Dedifferentiated amniotic fluid mesenchymal stem cell (primary cell): ENCODE data around the gene MDH1B.
"Not testable (repeated sequence)": the region's sequence is repeated elsewhere in the genome, so short reads cannot be mapped to it uniquely, and the experiment has no call there.

Source experiments
- DNase-seq: peaks from one replicate; pipeline ENCODE4 v3.0.0-alpha.2; 2016; ENCODE audit errors: extremely low spot score

The MDH1B gene

DNA sequence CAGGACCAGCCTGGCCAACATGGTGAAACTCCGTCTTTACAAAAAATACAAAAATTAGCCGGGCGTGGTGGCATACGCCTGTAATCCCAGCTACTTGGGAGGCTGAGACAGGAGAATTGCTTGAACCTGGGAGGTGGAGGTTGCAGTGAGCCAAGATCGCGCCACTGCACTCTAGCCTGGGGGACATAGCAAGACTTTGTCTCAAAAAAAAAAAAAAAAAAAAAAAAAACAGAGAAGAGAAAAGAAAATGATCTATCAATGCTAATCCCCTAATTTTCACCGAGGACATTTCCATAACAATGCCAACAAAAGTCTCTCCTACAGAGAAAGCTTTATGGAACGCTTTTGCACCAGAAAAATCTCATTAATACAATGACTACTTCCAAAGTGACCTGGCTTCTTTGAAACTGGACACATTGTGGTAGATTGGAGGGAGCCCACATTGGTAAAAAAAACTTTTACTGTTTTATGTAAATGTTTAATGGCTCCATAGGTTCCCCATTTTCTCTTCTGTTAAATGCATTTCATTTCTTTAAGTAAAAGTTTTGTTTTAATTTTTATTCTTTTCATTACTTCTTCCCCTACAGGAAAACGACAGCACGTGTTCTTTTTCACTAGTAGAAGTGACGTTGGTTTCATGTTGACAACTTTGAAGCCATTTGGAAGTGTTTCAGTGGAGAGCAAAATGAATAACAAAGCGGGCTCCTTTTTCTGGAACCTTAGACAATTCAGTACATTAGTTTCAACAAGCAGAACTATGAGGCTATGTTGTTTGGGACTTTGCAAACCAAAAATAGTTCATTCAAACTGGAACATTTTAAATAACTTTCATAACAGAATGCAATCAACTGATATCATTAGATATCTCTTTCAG lies 1.2 kb upstream of the MDH1B start:
- DNase-seq = no peak

DNA sequence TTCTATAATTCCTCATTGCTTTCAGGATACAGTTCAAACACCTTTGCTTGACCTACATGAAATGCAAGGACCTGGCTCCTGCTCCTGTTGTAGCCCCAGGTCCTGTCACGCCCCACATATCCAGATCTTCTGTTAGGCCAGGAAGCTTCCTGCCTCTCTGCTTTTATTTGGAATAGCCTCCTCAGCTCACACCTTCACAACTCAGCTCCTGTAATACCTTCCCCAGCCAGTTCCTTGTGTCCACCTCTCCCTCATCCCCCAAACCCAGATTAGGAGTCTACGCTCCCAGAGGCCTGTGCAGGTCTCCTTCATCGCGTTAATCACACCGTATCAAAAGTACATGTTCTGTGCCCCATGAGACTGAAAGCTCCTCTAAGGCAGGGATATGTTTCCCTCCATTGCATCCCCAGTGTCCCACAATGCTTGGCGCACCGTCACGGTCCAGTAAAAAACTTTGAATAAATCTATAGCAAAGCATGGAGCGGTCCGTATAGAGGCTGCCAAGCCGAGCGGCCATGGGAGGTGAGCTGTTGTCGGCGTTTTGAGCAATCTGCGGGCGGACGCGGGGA lies 371 bp downstream of the MDH1B start:
- DNase-seq = no peak

DNA sequence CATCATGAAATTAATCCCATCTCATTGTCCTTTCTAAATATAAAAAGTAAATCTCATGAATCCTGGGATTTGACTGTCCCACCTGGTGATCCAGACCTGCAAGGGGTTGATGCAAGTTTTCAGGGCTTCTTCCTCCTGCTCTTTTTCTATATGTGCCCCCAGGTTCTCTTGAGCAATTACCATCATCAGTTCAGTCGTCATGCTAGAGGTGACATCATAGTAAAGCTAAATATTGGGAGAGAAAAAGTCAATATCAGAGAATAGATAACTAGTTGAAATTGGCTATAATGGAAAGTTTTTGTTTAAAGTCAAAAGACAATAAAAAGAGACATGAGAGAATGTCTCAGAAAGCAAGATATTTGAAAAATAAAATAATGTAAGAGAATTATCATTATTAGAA lies 8.3 kb downstream of the MDH1B start:
- no peak for DNase-seq

DNA sequence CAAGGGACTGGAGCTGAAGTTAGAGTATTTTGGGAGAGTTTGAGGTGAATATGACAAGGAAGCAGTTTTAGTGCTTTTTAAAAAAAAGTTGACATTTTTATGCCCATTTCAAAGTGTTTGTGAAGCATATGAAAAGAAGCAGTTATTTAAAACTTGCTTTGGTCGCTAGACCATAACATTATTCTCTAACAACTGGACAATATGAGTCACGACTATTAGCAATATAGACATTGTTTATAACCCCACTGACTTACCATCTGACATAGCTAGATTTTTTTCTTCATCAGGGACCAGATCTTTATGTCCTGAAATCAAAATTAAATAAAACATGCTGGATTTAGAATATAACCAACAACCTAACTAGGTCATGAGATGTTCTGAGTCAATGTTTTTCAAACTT lies 24.3 kb downstream of the MDH1B start:
- DNase-seq = no peak

DNA sequence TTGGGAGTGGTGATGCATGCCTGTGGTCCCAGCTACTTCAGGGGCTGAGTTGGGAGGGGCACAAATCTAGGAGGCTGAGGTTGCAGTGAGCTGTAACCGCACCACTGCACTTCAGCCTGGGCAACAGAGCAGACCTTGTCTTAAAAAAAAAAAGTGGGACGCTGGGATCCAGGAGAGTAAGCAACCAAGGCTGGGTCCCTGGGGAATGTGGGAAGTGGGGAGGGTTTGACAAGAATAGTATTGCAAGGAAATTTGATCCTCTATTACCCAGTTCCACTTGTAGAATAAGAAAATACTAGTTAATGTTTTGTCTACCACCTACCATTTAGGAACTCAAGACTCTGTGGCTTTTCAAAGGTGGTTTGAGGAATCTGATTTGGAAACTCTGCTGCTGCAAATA lies 25.9 kb downstream of the MDH1B start:
- DNase-seq = no peak

DNA sequence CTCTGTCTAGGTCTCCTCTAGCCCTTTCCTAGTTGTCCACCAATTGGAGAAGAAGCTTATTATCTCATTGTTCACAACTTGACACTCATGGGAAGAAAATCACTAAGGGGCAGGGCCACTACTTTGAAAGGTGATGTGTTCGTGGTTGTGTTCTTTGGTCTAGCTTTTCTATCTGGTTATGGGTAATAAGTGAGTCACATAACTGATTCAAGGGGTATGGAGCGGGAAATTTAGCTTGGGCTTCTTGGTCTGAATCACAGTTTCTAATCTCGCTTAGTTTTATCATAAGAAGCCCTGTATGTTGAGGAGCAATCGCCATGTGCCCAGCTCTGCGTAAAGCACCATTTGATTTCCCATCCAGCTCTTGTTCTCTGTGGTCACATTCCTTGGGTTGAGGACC lies 28.2 kb downstream of the MDH1B start:
- no peak for DNase-seq

DNA sequence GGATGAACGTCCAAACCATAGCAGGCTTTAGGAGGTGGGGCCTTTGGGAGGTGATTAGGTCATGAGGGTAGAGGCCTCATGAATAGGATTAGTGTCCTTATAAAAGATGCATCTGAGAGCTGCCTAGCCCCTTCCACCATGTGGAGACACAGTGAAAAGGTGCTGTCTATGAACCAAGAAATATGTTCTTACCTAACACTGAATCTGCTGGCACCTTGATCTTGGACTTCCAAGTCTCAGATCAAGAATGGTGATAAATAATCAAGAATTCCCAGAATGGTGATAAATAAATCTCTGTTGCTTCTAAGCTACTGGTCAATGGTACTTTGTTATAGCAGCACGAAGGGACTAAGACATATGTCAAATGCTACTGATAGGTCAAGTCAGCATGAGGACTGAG lies 31.8 kb downstream of the MDH1B start:
- DNase-seq = no peak

DNA sequence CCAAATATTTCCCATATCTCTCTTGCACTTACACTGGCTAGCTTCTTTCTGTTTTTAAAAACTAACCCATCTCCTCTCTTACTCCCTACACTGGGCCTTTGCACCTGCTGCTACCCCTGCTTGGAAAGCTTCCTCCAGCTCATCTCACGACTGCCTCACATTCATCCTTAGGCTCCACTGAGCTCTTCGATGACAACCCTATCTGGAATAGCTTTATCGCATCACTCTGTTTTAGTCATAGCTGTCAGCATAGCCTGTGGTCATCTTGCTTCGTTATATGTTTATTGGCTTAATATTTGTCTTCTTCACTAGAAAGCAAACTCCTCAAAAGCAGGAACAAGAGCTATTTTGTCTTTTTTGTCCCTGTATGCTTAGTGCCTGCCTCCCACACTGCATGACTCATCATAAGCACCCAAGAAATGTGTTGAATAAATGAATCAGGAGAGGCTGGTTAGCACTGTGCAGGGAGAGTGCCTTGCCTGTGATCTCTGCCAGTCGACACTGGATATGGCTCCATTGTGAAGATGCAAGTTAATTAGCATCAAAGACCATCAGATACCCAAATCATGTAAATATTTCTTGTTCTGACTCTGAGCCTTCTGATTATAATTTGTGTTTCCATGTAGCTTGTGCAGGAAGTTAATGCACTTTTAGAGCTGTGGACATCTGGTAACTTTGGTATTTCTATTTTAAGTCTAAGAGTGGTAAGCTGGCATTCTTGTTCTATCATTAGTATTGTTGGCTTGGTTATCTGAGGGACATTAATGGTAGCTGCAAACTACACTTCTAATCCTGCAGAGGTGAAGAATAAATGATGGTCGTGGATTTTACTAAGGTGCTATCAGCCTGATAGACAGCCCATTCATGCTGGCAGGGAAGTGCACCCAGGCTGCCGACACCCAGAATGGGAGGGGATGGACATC lies 36.6 kb downstream of the MDH1B start:
- DNase-seq = no peak

DNA sequence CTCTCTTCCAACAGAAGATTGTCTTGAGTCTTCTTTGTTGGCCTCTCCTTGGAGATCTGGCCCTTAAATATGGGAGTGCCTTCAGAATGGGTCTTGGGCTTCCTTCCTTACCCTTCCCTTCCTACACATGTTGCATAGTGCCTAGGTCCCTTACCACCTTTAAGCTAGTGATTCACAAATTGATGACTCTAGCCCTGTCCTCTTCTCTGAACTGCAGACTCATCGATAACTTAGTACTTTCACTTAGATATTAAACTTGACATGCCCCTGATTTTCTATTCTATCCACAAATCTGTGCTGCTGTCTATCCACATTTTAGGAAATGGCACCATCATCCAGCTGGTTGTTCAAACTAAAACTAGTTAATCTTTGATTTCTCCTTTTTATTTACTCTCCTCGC lies 37.8 kb downstream of the MDH1B start:
- no peak for DNase-seq

DNA sequence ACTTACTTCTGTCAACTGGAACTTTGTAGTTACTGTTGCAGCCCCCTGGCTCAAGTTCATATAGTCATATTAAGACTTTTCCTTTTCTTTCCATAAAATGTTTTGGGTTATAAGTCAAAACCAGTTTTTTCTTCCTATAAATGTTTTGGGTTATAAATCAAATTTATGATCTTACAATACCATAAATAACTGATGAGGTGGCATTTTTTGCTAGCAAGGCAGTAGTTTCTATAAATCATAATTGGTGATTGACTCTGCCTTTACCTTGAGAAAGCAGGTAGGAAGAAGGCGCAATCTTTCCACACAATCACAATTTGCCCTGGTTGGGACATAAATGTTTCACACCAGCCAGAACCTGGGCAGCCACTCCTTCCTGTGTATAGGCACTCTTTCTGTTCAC lies 41.8 kb downstream of the MDH1B start:
- DNase-seq = no peak

DNA sequence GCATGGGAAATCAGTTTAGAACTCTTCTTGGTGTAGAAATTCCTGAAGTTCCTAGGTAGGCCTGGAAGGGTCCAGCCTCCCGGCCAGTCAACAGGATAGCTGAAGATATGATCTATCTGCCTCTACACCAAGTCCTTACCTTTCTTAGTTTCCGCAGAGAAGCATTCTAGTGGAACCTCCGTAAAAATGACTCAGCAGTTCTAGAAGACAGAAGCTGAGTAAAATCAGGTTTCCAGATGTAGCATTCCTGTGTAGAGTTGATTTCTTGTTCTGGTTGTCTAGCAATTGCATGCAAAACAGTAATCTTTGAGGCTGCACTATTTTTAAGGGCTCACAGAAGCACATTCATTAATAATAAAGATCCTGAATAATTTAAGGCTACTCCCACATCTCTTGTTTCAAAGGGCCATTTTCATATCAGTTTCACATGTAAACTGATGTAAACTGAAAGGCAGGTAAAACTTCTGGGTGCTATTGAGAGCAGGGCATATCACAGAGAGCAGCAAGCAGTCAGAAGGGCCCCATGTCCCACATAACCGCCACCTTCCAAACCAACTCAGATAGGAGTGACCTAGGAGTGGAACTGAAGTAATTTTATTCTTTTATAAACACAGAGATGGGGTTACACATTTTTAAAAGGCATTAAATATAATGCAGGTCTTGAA lies 43.7 kb downstream of the MDH1B start:
- DNase-seq = no peak

DNA sequence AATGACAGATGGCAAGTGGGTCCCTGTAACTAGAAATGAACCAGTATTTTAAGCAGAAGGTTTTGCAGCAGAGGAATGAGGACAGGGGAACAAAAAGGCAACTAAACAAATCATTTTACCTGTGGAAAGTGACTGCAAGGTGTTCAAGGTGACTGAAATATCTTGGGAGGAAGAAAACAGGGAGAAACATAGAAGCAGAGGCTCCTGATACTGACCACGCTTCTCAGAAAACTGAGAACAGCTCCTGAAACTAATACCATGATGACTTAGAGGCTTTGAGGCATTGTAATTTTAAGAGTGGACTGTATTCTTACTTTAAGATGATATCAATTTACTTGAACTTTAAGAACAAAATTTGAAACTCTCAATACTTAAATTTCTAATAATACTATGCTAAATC lies 46.8 kb downstream of the MDH1B start, which contains the start of gene DYTN:
DYTN (minus strand) TSS at position 101 of the 400 bp plus-strand sequence. CDS start 117 bp downstream, outside the sequence.
- no peak for DNase-seq

DNA sequence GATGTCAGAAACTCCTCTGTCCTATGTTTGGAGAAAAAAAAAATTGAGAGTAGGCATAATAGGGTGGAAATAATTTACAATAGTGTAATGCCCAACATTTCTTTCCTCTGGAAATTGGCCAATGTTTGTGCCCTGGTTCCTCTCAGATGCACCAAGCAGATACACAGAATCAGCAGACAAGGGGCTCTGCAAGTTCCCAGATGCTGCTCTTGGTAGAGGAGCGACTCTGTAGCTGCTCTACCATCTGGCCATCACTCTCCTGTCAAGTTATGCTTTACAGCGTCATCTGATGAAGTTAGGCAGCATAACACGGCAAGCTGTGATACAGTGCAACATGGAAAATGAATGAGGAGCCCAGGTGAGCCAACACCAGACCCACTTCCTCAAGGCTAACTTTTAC lies 48.5 kb downstream of the MDH1B start:
- DNase-seq = no peak

DNA sequence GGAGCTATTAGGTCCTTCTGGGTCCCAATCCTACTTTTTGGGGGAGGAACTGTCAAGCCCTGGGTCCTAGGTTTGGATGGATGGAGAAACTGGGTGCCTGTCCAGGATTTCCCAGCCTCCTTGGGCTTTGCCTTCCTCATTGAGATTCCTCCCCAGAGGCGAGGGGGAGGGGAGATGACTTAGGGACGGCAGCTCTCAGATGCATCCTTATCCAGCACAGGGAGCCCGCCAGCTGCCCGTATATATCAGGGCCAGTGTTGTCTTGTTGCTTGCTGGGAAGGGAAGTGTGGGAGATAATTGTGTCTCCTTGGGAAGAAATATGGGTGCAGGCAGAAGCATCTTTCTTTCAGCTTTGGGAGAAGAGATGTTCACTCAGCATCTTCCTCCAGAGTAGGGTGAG lies 49.9 kb downstream of the MDH1B start:
- DNase-seq = not testable (repeated sequence)

DNA sequence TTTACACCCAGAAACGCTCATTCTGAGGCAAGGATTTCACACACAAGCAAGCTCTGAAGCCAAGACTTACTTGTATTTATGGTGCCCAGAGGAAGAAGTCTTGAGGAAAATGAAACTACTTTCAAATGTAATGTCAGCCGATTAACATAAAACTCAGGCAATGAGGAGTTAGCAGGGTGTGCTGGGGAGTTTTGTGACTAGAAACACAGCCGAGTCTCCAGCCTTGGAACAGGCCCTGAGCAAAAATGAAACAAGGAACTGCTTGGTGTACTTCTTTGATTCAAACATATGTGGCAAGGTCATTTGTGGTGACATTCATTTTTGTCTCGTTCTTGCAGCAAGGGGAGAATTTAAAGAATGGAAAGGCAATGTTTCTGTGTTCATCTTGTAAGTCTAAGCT lies 51.4 kb downstream of the MDH1B start:
- no peak for DNase-seq

DNA sequence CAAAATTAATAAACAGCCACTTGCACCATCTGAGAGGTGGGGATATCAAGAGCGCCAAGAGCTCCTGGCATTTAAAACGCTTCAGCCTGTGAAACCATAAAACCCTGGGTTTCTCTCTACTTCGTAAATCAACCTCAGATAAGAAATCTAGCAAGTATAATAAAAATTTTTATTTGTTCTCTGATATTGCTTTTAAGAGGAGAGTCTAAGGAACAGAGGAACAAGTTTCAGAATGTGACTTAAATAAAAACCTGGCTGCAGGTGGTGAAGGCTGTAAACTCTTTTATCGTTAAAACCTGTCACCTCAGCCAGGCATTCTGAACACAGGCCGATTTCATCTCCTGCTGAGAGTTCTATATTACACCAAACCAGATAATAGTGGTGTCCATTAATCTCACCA lies 56.8 kb downstream of the MDH1B start:
- DNase-seq = no peak

DNA sequence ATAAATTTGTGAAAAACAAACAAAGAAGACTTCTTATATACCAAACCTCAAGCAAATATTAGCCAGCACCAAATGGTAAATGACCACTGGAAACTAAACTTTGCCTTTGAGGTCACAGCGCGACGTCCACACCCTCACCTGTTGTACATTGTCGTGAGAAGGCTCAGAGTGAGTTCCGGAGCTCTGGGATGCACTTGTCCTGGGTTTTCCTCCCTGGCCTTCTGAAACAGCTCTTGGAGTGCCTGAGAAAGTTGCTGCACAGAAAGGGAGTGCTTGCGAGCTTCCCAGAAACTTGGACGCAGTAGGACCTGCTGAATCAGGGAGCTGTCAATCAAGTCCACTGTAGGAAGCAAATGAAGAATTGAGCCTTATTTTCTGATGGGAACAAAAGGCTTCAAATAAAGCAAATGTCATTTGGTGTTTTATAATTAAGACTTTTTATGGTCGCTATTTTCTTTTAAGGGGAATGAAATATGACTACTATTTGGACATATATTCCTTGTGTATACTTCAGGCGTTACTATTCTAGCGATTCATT lies 57.9 kb downstream of the MDH1B start:
- DNase-seq = no peak

DNA sequence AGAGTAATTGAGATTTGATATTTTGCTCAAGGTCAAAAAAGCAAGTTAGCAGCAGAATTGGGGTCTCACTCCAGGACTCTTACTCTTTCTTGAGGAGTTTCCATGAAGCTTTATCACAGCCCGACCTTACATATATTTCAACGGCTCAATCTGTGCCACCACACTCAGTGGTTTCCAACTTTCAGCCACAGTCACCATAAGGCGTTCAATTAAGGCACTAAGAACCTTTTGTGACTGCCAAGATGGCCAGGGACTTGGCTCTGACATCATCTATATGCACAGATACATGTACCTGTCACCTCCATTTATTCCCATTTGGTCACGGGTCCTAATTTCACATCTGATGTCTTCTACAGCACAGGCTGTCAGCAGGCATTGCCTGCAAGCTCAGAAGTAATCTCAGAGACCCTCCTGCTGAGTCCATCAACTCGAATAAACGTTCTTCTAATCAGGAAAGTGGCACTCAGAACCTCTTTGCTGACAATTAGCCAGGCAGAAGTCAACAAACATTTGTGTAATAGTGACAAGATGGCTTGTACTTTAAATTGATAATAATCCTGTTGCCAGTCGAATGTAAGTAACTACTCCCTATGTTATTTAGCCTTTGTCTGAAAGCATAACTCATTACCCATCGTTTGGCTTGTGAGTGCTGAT lies 63.0 kb downstream of the MDH1B start:
- DNase-seq = no peak

DNA sequence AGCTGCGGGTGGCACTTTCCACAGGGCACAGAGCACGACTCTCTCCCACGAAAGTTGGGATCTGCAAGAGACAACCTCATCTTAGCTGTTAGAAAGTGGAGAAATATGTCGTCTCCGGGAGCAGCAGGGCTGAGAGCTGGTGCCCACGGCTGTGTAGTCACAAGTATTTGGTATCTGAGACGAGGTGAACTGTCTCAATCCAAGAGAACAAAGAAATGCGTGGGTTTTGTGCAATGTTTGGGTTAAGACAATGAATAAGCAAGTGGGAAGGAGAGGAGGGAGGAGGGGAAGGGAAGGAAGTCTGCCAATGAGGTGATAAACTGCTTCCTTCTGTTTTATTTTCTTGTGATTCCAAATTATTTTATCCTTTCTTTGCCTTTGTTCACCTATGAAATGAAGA lies 65.0 kb downstream of the MDH1B start:
- DNase-seq = no peak

DNA sequence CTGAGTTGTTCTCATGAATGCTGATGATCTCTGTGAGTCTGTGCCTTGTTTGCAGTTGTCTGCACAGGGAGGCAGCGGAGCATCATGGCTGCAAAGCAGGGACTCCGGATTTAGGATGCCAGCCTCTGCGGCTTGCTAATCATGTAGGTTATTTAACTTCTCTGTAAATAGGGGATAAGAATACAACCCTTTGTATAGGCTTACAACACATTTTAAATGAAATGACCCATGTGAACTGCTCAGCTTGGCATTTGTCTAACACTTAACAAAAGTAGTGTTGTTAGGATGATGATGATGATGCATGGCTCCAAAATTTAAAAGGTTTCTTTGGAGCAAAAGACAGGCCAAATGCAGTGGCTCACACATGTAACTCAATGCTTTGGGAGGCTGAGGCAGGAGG lies 66.3 kb downstream of the MDH1B start:
- DNase-seq = no peak

DNA sequence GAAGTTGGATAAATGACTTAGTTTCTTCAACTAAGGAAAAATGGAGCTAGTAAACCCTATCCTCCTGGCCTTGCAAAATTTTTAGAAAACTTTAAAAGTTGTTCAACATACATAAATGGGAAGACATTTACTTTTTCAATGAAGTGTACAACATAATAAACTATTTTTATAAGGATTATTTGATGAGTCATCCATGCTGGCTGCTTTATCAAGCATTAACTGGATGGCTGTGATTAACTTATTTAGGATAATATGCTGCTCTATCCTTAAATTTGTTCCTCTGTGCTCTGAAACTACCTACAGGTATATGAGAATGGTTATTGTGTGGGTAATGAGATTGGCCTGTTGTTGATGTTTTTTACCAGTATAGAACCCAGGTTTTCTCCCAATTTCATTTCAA lies 68.2 kb downstream of the MDH1B start:
- DNase-seq = no peak
